Measurements from ENCODE around the gene ASIP.

DNA sequence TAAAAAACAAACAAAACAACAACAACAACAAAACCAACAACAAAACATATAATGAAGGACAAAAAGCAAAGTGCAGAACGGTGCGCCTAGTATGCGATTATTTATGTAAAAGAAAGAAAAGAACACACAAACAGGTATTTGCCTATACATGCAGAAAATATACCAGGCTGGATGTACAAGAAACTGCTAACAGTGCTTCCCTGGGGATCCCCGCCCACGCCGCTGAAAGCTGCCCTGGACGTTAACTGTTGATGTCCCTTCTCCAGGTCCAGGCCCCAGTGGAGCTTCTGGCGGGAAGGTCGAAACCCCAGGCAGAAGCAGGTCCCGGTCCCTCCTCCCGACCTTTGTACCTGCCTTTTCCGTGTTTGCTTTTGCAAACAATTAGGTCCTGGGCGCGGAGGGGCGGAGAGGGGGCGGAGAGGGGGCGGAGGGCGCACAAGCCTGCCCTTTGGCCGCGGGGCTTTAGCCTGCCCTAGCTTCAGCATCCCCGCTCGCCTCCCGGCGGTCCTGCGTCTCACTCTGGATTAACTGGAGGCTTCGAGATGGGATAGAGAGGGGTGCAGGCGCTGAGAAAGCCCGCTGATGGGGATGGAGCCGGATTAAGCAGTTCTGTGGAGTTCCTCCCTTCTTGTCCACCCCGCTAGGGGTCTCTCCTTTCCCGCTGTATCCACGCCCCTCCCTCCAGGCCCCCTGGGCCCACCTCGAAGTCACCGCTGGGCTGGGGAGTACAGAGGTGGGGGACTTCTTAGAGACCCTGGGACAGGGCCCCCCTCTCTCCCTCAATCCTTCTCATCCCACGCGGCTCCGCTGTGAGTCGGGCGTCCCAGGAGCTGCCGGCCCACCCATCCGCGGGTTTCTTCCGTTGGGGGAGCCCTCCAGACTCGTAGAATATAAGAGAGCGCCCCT lies 70.1 kb downstream of the ASIP start:
- TF ChIP-seq, protein P1, sequence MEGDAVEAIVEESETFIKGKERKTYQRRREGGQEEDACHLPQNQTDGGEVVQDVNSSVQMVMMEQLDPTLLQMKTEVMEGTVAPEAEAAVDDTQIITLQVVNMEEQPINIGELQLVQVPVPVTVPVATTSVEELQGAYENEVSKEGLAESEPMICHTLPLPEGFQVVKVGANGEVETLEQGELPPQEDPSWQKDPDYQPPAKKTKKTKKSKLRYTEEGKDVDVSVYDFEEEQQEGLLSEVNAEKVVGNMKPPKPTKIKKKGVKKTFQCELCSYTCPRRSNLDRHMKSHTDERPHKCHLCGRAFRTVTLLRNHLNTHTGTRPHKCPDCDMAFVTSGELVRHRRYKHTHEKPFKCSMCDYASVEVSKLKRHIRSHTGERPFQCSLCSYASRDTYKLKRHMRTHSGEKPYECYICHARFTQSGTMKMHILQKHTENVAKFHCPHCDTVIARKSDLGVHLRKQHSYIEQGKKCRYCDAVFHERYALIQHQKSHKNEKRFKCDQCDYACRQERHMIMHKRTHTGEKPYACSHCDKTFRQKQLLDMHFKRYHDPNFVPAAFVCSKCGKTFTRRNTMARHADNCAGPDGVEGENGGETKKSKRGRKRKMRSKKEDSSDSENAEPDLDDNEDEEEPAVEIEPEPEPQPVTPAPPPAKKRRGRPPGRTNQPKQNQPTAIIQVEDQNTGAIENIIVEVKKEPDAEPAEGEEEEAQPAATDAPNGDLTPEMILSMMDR (IDR thresholded peaks at IDR 0.05; ENCODE audit: low read depth, low read length, poor library complexity, severe bottlenecking), result no peak
- TF ChIP-seq EZH2phosphoT487 (IDR thresholded peaks at IDR 0.05; ENCODE audit: borderline replicate concordance, low read length), result no peak

Measured in DOHH2 (cell line).